Thyroid gland (tissue), 4 donors: Measurements from ENCODE around the gene HOXB3.

Experiments used
- POLR2A ChIP-seq, 2 donors: fragments of 450-650 bp; IDR thresholded peaks; one replicate each; pipeline ENCODE4 v1.6.1; 2017; ENCODE audit warnings: antibody characterized with exemption in 2 of 2, mild to moderate bottlenecking in 2 of 2, moderate library complexity in 1 of 2
- TF ChIP-seq, protein P1 (sequence below), 6 experiments: fragments of 200-600 bp in 3 of 6; fragments of 450-650 bp in 3 of 6; sonication (generic) in 3 of 6; IDR thresholded peaks; one replicate each; pipeline ENCODE4 v1.5.1; 2016 to 2019; ENCODE audit warnings: antibody characterized with exemption in 6 of 6, mild to moderate bottlenecking in 2 of 6, inconsistent platforms in 1 of 6, moderate library complexity in 1 of 6

DNA sequence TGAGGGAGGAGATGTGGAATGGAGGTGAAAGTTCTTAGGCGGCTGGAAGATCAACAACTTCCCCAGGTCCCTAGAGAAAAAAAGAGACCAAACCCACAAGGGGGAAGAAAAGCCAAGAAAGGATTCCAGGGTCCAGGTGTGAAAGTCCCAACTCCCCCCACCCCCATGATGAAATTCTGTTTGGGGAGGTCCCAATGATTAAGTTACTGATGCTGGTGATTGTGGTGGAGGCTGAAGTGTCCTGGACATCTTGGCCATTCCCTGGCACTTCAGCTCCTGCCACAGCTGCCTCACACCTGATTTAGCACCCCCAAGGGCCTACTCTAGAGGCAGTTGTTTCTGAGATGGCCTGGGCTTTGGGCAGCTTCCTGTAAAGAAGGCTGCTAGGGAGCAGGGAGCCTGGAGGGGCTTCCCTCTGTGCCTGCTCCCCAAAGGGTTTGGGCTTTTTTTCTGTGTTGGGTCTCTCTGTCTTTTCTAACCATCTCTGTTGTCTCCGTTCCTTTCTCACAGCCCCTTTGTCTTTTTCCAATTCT, 25.0 kb downstream of the HOXB3 start:
- TF ChIP-seq, protein P1, sequence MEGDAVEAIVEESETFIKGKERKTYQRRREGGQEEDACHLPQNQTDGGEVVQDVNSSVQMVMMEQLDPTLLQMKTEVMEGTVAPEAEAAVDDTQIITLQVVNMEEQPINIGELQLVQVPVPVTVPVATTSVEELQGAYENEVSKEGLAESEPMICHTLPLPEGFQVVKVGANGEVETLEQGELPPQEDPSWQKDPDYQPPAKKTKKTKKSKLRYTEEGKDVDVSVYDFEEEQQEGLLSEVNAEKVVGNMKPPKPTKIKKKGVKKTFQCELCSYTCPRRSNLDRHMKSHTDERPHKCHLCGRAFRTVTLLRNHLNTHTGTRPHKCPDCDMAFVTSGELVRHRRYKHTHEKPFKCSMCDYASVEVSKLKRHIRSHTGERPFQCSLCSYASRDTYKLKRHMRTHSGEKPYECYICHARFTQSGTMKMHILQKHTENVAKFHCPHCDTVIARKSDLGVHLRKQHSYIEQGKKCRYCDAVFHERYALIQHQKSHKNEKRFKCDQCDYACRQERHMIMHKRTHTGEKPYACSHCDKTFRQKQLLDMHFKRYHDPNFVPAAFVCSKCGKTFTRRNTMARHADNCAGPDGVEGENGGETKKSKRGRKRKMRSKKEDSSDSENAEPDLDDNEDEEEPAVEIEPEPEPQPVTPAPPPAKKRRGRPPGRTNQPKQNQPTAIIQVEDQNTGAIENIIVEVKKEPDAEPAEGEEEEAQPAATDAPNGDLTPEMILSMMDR (IDR thresholded peaks at IDR 0.05), result no peak
- TF ChIP-seq POLR2A (IDR thresholded peaks at IDR 0.05), result no peak
